GM12891 (cell line): ENCODE data around the gene SMIM38. TPM values are rescaled to one million over a fixed set of nuclear protein-coding genes. Genes with fewer than 3 reads are reported as not detected.

Experiments
- DNase-seq: peaks from one replicate; pipeline ENCODE4 v3.0.0; 2011; ENCODE audit warnings: low spot score; ENCODE audit not compliant: insufficient read length
- FAIRE-seq: peaks from 2 replicates; lab custom pipeline; 2011; peaks lifted over from hg19 to GRCh38; lab: Jason Lieb, UNC
- PAX5 ChIP-seq: IDR thresholded peaks from 2 replicates; pipeline ENCODE4 v1.6.1; 2011; ENCODE audit warnings: low read length, moderate library complexity, mild to moderate bottlenecking; ENCODE audit not compliant: insufficient read depth, severe bottlenecking
- POLR2A ChIP-seq: IDR thresholded peaks from 2 replicates; pipeline ENCODE4 v1.6.1; 2011; ENCODE audit warnings: low read depth, low read length, control low read depth
- POLR2AphosphoS5 ChIP-seq: IDR thresholded peaks from 2 replicates; pipeline ENCODE4 v1.6.1; 2011; ENCODE audit warnings: low read depth, low read length, control low read depth
- POU2F2 ChIP-seq: IDR thresholded peaks from 2 replicates; pipeline ENCODE4 v1.6.1; 2011; ENCODE audit warnings: low read depth, mild to moderate bottlenecking, control low read depth, low read length, moderate library complexity
- SPI1 ChIP-seq: IDR thresholded peaks from 2 replicates; pipeline ENCODE4 v1.6.1; 2011; ENCODE audit warnings: low read depth, low read length, control low read depth
- TAF1 ChIP-seq: IDR thresholded peaks from 2 replicates; pipeline ENCODE4 v1.6.1; 2011; ENCODE audit warnings: low read depth, low read length, control low read depth
- polyA plus RNA-seq: library from polyadenylated mRNA; unstranded; fragments of >200 nt; gene quantifications from one replicate; pipeline ENCODE4 v1.2.1, GENCODE V29; 2012; ENCODE audit warnings: low read depth, missing spikeins, inconsistent platforms; ENCODE audit not compliant: missing spikeins

Gene SMIM38
- polyA plus RNA-seq: 2.6 TPM

DNA sequence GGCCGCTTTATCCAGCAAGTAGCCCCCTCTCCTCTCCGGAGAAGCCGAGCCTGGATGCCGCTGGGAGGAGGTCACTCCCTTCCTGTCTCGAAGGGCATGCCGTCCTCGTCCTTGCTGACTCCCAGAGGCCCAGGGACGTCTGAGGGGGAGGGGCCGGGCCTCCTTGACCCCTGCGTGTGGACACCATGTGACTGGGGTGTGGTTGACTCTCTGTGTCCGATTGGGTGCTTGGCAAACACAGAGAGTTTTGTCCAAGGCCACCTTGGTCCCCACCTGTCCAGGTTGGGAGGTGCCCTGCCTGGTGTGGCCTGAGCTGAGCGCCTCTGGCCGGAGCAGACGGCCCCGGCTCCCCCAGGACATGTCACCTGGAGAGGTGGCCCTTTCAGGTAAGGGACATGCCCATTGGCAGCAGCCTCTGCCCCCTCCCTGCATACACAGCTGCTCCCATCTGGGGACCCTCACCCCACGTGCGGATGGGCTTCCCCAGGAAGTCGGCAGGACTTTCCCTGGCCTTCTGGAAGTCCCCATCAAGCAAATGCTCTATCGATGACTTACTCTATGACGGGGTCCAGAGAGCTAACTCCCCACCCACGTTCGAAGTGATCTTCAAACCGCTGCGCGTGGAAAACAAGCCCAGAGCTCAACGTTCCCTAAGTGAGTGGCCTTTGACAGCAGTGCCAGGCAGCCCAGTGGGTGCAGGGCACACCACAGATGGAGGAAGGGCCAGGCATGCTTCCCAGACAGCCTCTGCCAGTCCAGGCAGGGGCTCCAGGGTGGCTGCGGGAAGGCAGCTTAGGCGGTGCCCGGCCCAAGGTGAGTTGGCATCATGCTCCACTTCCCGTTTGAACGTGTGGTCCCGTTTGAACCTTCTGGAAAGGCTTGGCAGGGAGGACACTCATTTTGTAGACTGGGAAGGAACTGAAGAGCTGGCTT lies at the start of gene SMIM38:
Gene SMIM38 (plus strand): TSS at position 634 of the 933 bp plus-strand sequence. CDS start 1,912 bp downstream, outside the sequence.
- FAIRE-seq (no peak), DNase-seq (no peak)
- no peak for TF ChIP-seq POLR2A

- no peak for TF ChIP-seq POLR2AphosphoS5
- TF ChIP-seq PAX5: no peak
- no peak for TF ChIP-seq POLR2A
- no peak for TF ChIP-seq SPI1
- no peak for TF ChIP-seq TAF1
- TF ChIP-seq POU2F2: no peak
- FAIRE-seq (no peak), DNase-seq (no peak)
These were observed 49.5 kb upstream of the SMIM38 start for GRCh38 chr11:69106031-69106811.

- FAIRE-seq: no peak
- no peak for DNase-seq
- TF ChIP-seq POLR2A: no peak
- no peak for TF ChIP-seq POU2F2
- TF ChIP-seq PAX5: no peak
- no peak for TF ChIP-seq TAF1
- no peak for TF ChIP-seq SPI1
- no peak for TF ChIP-seq POLR2AphosphoS5
These were observed 48.3 kb upstream of the SMIM38 start for GRCh38 chr11:69107413-69107812.

DNA sequence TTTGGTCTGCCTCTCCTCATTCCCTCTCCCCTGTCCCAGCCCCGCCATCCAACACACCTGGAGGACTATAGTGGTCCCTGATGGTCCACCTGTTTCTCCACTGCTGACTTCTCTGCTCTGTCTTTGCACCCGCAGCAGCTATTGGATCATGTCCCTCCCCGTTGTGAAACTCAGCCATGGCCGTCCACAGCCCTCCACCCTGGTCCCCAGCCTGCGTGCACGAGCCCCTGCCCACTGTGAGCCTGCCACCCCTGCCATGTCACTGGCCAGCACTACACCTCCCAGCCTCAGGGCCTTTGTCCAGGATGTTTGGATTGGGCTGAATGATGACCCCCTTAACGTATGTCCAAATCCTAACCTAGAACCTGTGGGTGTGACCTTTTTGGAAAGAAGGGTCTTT lies 47.7 kb upstream of the SMIM38 start:
- TF ChIP-seq PAX5 (no peak), POLR2A (no peak), POLR2AphosphoS5 (no peak), TAF1 (no peak), POU2F2 (no peak), SPI1 (no peak)
- FAIRE-seq: no peak

DNA sequence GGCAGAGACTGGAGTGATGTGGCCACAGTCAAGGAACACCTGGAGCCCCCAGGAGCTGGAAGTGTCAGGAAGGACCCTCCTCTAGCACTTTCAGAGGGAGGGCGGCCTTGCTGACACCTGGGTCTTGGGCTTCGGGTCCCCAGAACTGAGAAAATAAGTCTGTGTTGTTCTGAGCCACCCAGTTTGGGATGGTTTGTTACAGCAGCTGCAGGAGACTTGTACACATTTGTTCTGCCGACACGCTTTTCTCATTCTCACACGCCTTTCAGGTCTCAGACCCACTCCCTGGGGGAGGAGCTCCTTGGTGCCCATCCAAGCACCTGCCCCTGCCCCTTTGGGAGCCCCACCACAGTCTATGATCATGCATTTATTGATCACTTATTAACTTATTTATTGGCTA lies 47.2 kb upstream of the SMIM38 start:
- TF ChIP-seq SPI1 (no peak), POLR2AphosphoS5 (no peak), POU2F2 (no peak), POLR2A (no peak), TAF1 (no peak), PAX5 (no peak)
- FAIRE-seq (no peak), DNase-seq (no peak)

More for the DNA sequence above, 47.7 kb upstream of the SMIM38 start:
- DNase-seq: no peak

GRCh38 chr11:69109101-69109500 lies 46.6 kb upstream of the SMIM38 start:
- TF ChIP-seq PAX5 (no peak), TAF1 (no peak), SPI1 (no peak), POLR2AphosphoS5 (no peak), POU2F2 (no peak), POLR2A (no peak)
- no peak for DNase-seq
- FAIRE-seq: no peak

DNA sequence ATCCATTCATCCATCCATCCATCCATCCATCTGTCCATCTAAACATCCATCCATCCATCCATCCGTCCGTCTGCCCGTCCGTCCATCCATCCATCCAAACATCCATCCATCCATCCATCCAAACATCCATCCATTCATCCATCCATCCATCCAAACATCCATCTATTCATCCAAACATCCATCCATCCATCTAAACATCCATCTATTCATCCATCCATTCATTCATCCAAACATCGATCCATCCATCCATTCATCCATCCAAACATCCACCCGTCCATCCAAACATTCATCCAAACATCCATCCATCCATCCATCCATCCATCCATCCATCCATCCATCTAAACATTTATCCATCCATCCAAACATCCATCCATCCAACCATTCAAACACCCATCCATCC lies 45.3 kb upstream of the SMIM38 start:
- FAIRE-seq (peak; percentile 35), DNase-seq (no peak)
- no peak for TF ChIP-seq POU2F2

- DNase-seq: no peak
- no peak for TF ChIP-seq TAF1
- no peak for TF ChIP-seq PAX5
- no peak for TF ChIP-seq POLR2A
- no peak for FAIRE-seq
These were observed 43.9 kb upstream of the SMIM38 start for GRCh38 chr11:69111624-69112542.

DNA sequence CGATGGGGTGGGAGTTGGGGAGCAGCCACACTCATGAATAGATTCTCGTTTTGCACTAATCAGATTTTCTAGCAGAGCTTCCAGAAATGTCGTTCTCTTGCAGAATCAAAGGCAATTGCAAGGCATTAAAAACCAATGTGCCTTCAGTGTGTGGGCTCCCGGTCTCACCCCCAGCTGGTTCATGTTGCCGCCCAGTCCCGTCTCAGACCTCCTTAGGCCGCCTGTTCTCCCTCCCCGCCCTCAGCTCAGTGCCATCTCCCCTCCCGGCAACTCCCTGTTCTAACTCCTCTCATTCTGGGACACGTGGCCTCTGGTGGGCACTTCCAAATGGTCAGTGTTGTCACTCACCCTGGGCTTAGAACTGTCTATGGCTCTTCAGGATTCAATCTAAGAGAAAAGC lies 42.5 kb upstream of the SMIM38 start:
- TF ChIP-seq POLR2AphosphoS5 (no peak), SPI1 (no peak), TAF1 (no peak), POLR2A (no peak), POU2F2 (no peak), PAX5 (no peak)
- DNase-seq (no peak), FAIRE-seq (no peak)
